Measurements from ENCODE around the gene ACTL6B. TPM values are rescaled to one million over a fixed set of nuclear protein-coding genes. Genes with fewer than 3 reads are reported as not detected.

ACTL6B gene
- polyA plus RNA-seq, 1 of the 3 experiments (the other 2 are of a cell fraction) = 0.67 TPM

DNA sequence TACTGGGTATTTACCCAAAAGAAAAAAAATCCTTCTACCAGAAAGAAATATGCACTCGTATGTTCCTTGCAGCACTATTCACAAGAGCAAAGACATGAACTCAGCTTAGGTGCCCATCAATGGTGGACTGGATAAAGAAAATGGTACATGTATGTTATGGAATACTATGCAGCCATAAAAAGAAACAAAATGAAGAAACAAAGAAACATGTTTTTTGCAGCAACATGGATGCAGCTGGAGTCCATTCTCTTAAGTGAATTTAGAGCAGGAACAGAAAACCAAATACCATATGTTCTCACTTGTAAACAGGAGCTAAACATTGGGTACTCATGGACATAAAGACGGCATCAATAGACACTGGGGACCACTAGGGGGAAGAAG, 11.8 kb upstream of the ACTL6B start (continued):
- TF ChIP-seq, protein P1, sequence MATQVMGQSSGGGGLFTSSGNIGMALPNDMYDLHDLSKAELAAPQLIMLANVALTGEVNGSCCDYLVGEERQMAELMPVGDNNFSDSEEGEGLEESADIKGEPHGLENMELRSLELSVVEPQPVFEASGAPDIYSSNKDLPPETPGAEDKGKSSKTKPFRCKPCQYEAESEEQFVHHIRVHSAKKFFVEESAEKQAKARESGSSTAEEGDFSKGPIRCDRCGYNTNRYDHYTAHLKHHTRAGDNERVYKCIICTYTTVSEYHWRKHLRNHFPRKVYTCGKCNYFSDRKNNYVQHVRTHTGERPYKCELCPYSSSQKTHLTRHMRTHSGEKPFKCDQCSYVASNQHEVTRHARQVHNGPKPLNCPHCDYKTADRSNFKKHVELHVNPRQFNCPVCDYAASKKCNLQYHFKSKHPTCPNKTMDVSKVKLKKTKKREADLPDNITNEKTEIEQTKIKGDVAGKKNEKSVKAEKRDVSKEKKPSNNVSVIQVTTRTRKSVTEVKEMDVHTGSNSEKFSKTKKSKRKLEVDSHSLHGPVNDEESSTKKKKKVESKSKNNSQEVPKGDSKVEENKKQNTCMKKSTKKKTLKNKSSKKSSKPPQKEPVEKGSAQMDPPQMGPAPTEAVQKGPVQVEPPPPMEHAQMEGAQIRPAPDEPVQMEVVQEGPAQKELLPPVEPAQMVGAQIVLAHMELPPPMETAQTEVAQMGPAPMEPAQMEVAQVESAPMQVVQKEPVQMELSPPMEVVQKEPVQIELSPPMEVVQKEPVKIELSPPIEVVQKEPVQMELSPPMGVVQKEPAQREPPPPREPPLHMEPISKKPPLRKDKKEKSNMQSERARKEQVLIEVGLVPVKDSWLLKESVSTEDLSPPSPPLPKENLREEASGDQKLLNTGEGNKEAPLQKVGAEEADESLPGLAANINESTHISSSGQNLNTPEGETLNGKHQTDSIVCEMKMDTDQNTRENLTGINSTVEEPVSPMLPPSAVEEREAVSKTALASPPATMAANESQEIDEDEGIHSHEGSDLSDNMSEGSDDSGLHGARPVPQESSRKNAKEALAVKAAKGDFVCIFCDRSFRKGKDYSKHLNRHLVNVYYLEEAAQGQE (IDR thresholded peaks at IDR 0.05; ENCODE audit: low read depth, low read length) = no peak

- TF ChIP-seq CTCF (IDR thresholded peaks at IDR 0.05) = no peak
- TF ChIP-seq, protein P2, sequence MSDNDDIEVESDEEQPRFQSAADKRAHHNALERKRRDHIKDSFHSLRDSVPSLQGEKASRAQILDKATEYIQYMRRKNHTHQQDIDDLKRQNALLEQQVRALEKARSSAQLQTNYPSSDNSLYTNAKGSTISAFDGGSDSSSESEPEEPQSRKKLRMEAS (IDR thresholded peaks at IDR 0.05; ENCODE audit: low read depth) = no peak
- no peak for TF ChIP-seq ZBTB33 (IDR thresholded peaks at IDR 0.05; ENCODE audit: borderline replicate concordance, low read depth)
- TF ChIP-seq RXRA (IDR thresholded peaks at IDR 0.05; ENCODE audit: borderline replicate concordance, low read depth) = no peak
- no peak for TF ChIP-seq FOXM1 (IDR thresholded peaks at IDR 0.05; ENCODE audit: low read depth)
- no peak for TF ChIP-seq MEF2A (IDR thresholded peaks at IDR 0.05; ENCODE audit: borderline replicate concordance, low read depth)
- no peak for TF ChIP-seq NRF1 (IDR thresholded peaks at IDR 0.05; ENCODE audit: low read depth, low read length)
- no peak for TF ChIP-seq SMC3 (IDR thresholded peaks at IDR 0.05; ENCODE audit: low read depth, low read length)
- no peak for TF ChIP-seq YY1 (IDR thresholded peaks at IDR 0.05; ENCODE audit: low read depth)
- no peak for TF ChIP-seq FOSL2 (IDR thresholded peaks at IDR 0.05; ENCODE audit: borderline replicate concordance, low read depth)
- no peak for TF ChIP-seq PBX3 (IDR thresholded peaks at IDR 0.05)
- no peak for TF ChIP-seq USF2 (IDR thresholded peaks at IDR 0.05; ENCODE audit: borderline replicate concordance, low read depth, low read length)
- no peak overlapping the region for H3K9ac ChIP-seq
- no peaks in the 10 kb centered on the region for H3K9me3 ChIP-seq
- DNase-seq = no peak
- no peak overlapping the region for H2AFZ ChIP-seq (ENCODE audit: low read depth)
- no peaks in the 10 kb centered on the region for H3K4me1 ChIP-seq (ENCODE audit: control insufficient read depth in 1 of 2, insufficient read depth in 2 of 2, low read depth in 1 of 2, low read length in 1 of 2)
- H3F3A ChIP-seq (replicated peaks; ENCODE audit: insufficient read depth) = peaks cover 7% of the 10 kb centered on the region
- H3K4me3 ChIP-seq (ENCODE audit: low read depth in 2 of 2, low read length in 1 of 2) = no peak overlapping the region
- 0 out of 2 replicates have a peak, but pooled peaks cover 8% of the 10 kb centered on the region for H3K27me3 ChIP-seq (ENCODE audit: insufficient read depth)
- no peaks in the 10 kb centered on the region for H3K9me2 ChIP-seq
- 78% methylated on average over 16 of the region's 16 CpGs for WGBS (ENCODE audit: low lambda C conversion rate)
- no peaks in the 10 kb centered on the region for H3K79me2 ChIP-seq (ENCODE audit: insufficient read depth)
- H3K36me3 ChIP-seq (replicated peaks in 1 of 2; ENCODE audit: control insufficient read depth in 1 of 2, insufficient read depth in 2 of 2, low read length in 1 of 2) = no peaks in the 10 kb centered on the region
- POLR2A ChIA-PET = interaction anchor here (1.4 kb wide), 1 partner anchor 11 kb away, joined by 3 read pairs; the partner anchor contains the start of gene ACTL6B
- no peaks in the 10 kb centered on the region for H4K20me1 ChIP-seq (ENCODE audit: insufficient read depth)
- no peak overlapping the region for H3K27ac ChIP-seq (ENCODE audit: low read depth in 2 of 2, low read length in 1 of 2)
- H3K4me2 ChIP-seq = no peak overlapping the region
- CTCF ChIA-PET = interaction anchor here (0.7 to 2.3 kb wide), 9 partner anchors 12 to 108 kb away, joined by 3 to 8 read pairs (median 4); partner anchors contain the start of genes ACTL6B and MOSPD3
Measured at GRCh38 chr7:100667331-100668068, 11.3 kb upstream of the ACTL6B start.
